Loucy (cell line): ENCODE results near the gene MPHOSPH8.

Source experiments
- CTCF ChIP-seq: fragments of 200-600 bp; sonication (generic); conservative IDR thresholded peaks from 2 replicates; pipeline ENCODE4 v1.5.1; 2014; ENCODE audit warnings: mild to moderate bottlenecking, antibody characterized with exemption, low read length
- EZH2phosphoT487 ChIP-seq: fragments of 200-600 bp; IDR thresholded peaks from 2 replicates; pipeline ENCODE4 v1.6.1; 2018; ENCODE audit warnings: antibody characterized with exemption, mild to moderate bottlenecking, moderate library complexity, borderline replicate concordance

DNA sequence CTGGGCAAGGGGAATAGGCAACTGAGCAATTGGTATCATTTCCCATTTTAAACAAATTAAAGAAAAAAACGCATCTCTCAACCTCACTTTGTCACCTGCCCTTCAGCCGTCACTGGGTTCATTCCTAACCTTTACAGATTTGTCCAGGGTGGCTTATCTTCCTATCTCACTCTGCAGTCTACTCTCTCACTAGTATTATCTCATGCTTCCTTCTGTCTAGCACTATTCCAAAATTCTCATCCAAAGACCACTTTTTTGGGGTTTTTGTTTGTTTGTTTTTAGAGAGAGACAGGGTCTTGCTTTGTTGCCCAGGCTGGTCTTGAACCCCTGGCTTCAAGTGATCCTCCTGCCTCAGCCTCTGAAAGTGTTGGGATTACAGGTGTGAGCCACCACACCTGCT, 26.7 kb upstream of the MPHOSPH8 start:
- no peak for TF ChIP-seq EZH2phosphoT487
- no peak for TF ChIP-seq CTCF
